ENCODE data around the gene RBMS3. TPM values are rescaled to one million over a fixed set of nuclear protein-coding genes. Genes with fewer than 3 reads are reported as not detected.
"Not testable (repeated sequence)": the region's sequence is repeated elsewhere in the genome, so short reads cannot be mapped to it uniquely, and the experiment has no call there.

RBMS3 gene
- total RNA-seq, 2 donors from 2014 or later, result 27.3 to 51.4 TPM

DNA sequence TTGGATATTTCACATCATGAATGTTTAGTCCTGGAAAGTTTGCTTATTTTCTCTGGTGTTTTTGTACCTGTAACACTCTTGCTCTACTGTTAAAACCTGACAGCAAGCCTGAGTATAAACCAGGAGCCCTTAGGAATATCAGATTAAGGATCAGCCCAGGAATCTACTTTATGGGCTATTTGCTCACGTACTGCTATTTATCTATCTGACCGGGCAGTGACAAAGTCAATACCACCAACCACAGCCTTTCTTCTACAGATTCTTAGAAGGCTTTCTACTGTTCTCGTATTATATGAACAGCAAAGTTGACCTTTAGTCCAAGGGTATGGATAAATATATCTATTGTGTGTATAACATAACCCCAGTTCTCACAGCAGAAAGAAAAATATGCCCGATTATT, 521.2 kb downstream of the RBMS3 start:
- Histone ChIP-seq H3K36me3 (no peaks in the 10 kb centered on the region), H3K9me3 (no peaks in the 10 kb centered on the region), H3K27ac (no peak overlapping the region), H3K27me3 (no peaks in the 10 kb centered on the region), H3K4me3 (no peak overlapping the region), H3K4me1 (no peaks in the 10 kb centered on the region)
- TF ChIP-seq CTCF (IDR thresholded peaks at IDR 0.05), result no peak
- DNase-seq (ENCODE audit: low spot score), result no peak

DNA sequence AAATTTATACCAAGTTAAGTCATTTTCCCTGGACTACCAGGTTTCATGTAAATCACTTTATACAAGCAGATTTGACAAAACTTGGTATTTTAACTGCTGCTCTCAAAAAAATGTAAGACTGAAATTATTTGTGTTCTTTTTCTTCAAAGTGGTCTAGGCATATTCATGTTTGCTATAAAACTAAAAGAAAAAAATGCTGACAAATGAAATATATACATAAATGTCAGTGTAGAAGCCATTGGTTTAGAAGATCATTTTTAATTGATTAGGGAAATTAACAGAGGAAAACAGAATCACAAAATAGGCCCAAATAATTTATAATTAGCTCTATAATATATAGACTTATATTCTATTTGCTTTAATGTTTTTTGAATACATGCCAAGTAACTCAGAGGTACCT, 523.2 kb downstream of the RBMS3 start:
- H3K9me3 ChIP-seq, result no peaks in the 10 kb centered on the region
- H3K4me1 ChIP-seq, result no peaks in the 10 kb centered on the region
- H3K4me3 ChIP-seq, result no peak overlapping the region
- H3K36me3 ChIP-seq, result no peaks in the 10 kb centered on the region
- H3K27me3 ChIP-seq, result no peaks in the 10 kb centered on the region
- H3K27ac ChIP-seq, result no peak overlapping the region
- no peak for TF ChIP-seq CTCF (IDR thresholded peaks at IDR 0.05)
- no peak for DNase-seq (ENCODE audit: low spot score)

GRCh38 chr3:29805757-29806156, 524.9 kb downstream of the RBMS3 start:
- Histone ChIP-seq H3K4me3 (no peak overlapping the region), H3K27me3 (no peaks in the 10 kb centered on the region), H3K36me3 (no peaks in the 10 kb centered on the region), H3K27ac (no peak overlapping the region), H3K9me3 (no peaks in the 10 kb centered on the region), H3K4me1 (no peaks in the 10 kb centered on the region)
- no peak for DNase-seq (ENCODE audit: low spot score)
- no peak for TF ChIP-seq CTCF (IDR thresholded peaks at IDR 0.05)

DNA sequence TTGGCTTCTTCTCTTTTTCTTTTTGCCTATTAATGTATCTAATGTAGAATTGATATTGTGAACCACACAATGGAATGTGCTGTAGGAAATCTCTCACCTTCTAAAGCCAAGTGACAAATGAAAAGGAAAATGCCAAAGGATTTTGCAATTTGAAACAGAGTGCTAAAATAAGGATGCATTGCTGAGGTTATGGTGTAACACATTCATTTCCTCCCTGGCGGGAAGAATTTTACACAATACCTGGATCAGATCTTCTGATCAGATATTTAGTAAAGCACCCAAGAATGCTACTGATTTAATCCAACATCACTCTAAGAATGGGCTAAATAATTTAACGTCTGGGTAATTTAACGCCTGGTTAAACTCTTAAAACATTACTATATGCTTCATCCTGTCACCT, 527.5 kb downstream of the RBMS3 start:
- H3K27me3 ChIP-seq; H3K36me3 ChIP-seq; H3K9me3 ChIP-seq; H3K4me1 ChIP-seq; H3K27ac ChIP-seq; H3K4me3 ChIP-seq; DNase-seq (ENCODE audit: low spot score): not testable (repeated sequence)

- no peaks in the 10 kb centered on the region for H3K27me3 ChIP-seq
- TF ChIP-seq CTCF (IDR thresholded peaks at IDR 0.05), result no peak
- H3K9me3 ChIP-seq, result no peaks in the 10 kb centered on the region
- no peaks in the 10 kb centered on the region for H3K4me1 ChIP-seq
- no peaks in the 10 kb centered on the region for H3K36me3 ChIP-seq
- no peak for DNase-seq (ENCODE audit: low spot score)
- no peak overlapping the region for H3K27ac ChIP-seq
- no peak overlapping the region for H3K4me3 ChIP-seq
Observed at GRCh38 chr3:29822071-29822470, 541.2 kb downstream of the RBMS3 start.

- H3K9me3 ChIP-seq, result no peaks in the 10 kb centered on the region
- H3K36me3 ChIP-seq, result no peaks in the 10 kb centered on the region
- TF ChIP-seq CTCF (IDR thresholded peaks at IDR 0.05), result no peak
- DNase-seq (ENCODE audit: low spot score), result no peak
- no peak overlapping the region for H3K27ac ChIP-seq
- no peaks in the 10 kb centered on the region for H3K4me1 ChIP-seq
- H3K4me3 ChIP-seq, result no peak overlapping the region
- H3K27me3 ChIP-seq, result no peaks in the 10 kb centered on the region
Observed at GRCh38 chr3:29823233-29823632, 542.4 kb downstream of the RBMS3 start.
